GM18951 (cell line): ENCODE data around the gene IRGQ.

Source experiments
- POLR2A ChIP-seq: IDR thresholded peaks from 4 replicates; pipeline ENCODE4 v1.6.1; 2011; ENCODE audit warnings: mild to moderate bottlenecking; ENCODE audit not compliant: insufficient read length, insufficient read depth; ENCODE audit errors: extremely low read depth
- in situ Hi-C: fragments of 300-500 bp; cut with MboI; formaldehyde crosslinking; loops from one replicate; pipeline ENCODE4 v1.12.0; 2022; ENCODE audit warnings: low sequenced_read_pairs, mixed read lengths, inconsistent platforms; ENCODE audit not compliant: unreplicated experiment

IRGQ gene

DNA sequence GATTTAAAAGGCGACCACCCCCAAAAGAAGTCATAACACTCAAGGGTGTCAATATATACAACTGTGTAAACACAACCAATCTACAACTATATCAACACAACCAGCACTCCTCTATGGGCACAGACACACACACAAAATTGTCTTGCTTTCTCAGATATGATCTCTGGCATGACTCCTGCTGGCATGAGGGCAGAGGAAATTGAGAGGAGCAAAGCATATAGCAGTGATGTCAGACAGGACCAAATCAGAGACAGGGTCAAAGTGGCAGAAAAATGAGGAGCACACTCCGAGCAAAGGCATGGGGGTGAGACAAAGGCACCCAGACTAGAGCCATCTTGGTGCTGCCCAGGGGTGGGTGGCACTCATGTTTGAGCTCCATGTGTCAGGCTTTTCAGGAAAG lies 9.6 kb downstream of the IRGQ start:
- in situ Hi-C loops: no loop called here

DNA sequence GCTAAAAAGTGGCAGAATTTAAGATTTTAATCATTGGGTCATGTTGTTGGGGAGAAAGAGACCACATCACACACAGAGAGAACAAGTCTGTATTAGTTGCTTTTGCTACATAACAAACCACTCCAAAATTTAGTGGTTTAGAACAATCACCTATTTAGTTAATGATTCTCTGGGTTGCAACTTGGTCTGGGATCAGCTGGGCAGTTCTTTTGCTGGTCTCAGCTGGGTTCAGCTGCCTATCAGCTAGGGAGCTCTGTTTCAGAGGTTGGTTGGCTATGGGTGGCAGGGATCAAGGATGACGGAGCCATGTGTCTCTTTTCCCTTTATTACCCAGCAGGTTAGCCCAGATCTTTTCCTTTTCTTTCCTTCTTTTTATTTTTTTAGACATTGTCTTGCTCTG lies 11.4 kb downstream of the IRGQ start:
- in situ Hi-C loops: no loop called here
- no peak for TF ChIP-seq POLR2A

More for the DNA sequence above, 9.6 kb downstream of the IRGQ start:
- TF ChIP-seq POLR2A: no peak

DNA sequence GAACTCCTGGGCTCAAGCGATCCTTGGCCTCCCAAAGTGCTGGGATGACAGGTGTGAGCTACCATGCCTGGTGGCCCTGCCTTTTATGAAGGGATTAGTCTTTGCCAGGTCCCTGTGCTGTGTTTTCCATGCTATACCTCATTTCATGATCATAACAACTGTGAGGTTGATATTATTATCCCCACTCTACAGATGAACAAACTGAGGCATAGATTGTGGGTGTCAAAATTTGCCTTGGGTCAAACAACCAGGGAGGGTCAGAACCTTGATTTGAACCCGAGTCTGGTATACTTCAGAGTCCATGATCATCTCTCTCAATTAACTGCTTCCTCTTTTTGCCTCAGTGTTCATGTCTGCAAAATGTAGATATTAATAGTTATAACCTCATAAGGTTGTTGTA lies 13.4 kb downstream of the IRGQ start:
- no peak for TF ChIP-seq POLR2A
- in situ Hi-C loops: no loop called here

DNA sequence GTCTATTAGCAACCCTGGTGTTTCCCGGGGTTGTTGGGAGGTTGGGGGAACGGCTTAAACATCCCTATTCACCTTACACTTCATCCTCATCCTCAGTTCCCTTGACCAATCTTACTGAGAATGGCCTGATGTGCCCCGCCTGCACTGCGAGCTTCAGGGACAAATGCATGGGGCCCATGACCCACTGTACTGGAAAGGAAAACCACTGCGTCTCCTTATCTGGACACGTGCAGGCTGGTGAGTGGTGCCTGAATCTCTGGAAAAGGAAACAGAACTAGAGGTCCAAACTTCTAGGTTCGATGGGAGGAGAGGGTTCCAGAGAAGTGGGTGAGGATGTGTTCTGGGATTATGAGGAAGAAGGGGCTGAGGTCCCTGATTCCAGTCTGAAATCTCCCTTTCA lies 14.5 kb downstream of the IRGQ start:
- in situ Hi-C loops: no loop called here
- TF ChIP-seq POLR2A: no peak

DNA sequence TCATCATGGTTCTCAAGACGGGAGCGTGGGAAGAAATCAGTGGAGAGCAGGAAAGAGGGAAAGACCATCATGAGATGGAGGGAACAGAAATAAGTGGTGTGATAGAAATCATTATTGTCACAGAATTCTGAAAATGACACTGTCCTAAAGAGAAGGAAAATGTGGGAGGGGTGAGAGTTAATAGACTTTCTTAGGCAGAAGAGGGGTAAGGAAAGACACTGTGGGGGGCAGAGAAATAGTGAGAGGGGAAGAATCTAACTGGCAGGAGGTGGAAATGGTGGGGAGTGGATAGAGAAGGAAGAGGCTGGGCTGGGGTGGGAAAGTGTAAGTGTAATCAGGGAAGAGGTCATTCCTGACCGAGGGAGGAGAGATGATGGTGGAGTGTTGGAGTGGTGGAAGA lies 17.1 kb downstream of the IRGQ start:
- TF ChIP-seq POLR2A: no peak
- in situ Hi-C loops: no loop called here

DNA sequence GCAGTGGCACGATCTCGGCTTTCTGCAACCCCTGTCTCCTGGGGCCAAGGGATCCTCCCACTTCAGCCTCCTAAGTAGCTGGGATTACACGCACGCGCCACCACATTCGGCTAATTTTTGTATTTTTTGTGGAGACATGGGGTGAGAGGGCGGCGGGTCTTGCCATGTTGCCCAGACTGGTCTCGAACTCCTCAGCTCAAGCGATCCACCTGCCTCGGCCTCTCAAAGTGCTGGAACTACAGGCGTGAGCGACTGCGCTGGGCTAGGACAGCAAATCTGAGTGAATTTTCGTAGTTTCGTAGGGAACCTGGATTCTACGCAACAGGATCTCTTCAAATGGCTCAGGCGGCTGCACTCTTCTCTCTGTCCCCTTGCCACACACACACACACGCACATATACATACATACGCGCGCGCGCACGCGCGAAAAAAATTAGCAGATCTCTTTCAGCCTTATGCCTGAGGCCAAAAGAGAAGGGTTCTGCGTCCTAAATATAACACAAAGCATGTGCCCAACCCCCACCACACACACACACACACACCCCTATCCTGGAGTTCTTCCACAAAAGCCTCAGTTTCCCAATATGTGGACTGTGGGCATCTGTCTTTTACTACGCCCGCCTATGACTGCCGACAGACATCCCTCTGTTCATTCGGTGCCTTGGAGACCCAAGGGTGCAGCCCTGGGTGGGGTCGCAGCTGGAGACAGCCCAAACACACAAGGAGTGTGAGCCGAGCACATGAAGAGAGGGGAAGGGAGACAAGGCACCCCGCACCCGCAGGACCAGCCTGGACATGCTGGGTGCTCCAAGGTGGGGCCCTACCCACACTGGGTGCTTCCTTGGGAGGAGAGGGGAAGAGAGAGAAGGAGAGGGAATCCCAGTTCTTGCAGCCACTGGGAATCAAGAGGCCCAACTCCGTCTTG lies 19.7 kb downstream of the IRGQ start:
- in situ Hi-C loops: no loop called here
- no peak for TF ChIP-seq POLR2A

DNA sequence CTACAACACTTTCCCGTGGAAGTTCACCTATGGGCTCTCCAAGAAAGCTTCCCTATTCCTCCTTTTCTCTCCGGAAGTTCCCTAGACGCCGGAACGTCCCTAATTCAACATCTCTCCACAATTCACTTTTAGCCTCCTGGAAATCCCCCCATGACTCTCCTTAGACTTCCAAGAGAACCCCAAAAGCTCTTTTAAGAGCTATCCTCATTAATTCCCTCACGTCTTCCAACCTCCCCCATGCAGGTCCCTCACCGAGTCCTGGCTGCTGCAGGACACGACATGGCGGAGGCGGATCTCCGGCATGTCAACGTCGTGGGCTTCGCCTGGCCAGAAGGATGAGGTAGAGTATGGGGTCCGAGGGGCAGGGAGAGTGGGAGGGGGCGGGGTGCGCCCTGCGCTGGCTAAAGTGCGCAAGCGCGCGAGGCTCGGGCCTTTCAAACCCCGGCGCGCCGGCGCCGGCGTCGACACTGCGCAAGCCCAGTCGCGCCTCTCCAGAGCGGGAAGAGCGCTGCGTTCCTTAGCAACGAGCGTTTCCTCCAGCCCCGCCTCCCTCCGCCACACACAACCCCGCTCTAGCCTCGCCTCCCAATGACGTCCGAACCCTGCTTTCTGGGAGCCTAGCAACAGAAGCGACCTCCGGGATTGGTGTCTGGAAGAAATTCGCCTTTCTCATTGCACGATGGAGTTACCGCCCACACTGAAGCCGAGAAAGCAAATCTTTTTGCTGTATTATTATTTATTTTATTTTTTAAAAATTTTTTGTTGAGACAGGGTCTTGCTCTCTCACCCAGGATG lies 20.6 kb downstream of the IRGQ start, which contains the start of the genes PINLYP and XRCC1:
PINLYP (plus strand) TSS at position 646 of the 795 bp plus-strand sequence. CDS start 1,391 bp downstream, outside the sequence.
XRCC1 (minus strand) TSS at position 372 of the 795 bp plus-strand sequence; CDS start at position 303, 69 bp downstream.
- peak; percentile 68 for TF ChIP-seq POLR2A
- in situ Hi-C loops: no loop called here

DNA sequence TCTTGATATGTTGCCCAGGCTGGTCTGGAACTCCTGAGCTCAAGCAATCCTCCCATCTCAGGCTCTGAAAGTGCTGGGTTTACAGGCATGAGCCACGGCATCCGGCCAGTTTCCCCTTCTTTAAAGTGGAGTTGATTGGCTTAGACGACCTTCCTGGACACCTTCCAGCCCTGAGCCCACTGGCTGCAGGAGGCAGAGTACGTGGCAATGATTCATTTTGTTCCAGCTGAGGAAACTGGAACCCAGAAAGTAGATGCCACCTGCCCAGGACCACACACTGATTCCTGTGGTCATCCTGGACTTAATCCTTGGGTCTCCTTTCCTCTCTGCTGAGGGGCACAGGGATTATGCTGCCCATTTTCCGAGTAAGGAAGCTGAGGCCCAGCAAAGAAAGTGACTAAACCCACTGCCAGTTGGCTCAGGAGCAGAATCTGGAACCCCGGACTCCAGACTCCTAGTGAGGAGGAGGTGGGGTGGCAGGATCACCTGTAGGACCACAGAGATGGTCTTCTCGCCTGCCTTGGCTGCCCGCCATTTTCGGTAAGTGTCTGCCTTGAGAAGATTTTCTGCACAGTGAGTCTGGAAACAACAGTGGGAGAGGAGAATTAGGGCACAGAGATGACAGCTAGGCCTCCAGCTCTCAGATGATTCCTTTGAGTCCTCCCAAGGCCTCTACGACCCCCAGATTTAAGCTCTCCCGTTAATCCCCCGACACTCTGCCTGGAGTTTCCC lies 21.3 kb downstream of the IRGQ start:
- in situ Hi-C loops: no loop called here

DNA sequence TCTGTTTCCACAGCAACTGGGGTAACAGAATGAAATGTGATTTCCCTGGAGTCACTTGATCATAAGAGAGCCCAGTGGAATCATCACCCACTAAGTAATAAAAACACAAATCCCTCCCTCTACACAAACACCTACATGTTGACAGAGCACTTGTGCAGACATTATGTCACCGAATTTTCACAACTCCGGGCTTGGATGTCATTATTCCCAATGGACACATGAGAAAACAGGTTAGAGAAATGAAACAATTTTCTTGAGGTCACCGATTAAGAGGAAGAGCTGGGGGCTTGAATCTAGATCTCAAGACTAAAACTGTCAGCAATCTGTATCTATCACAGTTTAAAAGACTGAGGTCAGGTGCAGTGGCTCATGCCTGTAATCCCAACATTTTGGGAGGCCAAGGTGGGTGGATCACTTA lies 23.8 kb downstream of the IRGQ start:
- no peak for TF ChIP-seq POLR2A
- in situ Hi-C loops: no loop called here

More for the DNA sequence above, 21.3 kb downstream of the IRGQ start:
- TF ChIP-seq POLR2A: no peak

DNA sequence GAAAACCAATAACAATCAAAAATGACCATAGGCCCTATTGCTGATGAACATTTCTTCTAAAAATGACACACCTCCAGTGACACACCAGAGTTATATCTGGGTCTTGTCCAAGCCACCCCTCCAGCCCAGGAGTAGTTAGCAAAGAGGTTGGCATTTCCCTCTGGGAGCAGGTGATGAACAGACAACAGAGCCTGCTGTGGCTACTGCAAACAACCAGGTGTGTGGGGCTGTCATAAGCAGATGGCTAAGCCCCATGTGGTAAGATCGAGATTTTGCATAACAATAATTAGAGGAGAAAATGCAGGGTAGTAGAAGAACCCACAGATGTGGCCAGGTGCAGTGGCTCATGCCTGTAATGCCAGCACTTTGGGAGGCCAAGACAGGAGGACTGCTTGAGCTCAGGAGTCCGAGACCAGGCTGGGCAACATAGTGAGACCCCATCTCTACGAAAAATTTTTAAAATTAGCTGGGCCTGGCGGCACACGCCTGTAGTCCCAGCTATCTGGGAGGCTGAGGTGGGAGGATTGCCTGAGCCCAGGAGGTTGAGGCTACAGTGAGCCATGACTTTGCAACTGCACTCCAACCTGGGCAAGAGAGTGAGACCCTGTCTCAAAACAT lies 25.7 kb downstream of the IRGQ start:
- in situ Hi-C loops: no loop called here
- no peak for TF ChIP-seq POLR2A

DNA sequence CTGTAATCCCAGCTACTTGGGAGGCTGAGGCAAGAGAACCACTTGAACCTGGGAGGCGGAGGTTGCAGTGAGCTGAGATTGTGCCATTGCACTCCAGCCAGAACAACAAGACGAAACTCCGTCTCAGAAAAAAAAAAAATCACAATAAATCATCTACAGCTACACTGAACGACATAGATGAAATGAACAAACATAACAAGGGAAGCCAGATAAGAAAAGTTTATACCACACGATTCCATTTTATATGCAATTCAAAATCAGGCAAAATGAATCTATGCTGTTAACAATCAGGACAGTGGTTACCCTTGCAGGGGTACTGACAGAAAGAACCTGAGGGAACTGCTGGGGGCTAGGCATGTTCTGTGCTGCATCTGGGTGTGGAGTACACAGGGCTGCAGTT lies 26.3 kb downstream of the IRGQ start:
- no peak for TF ChIP-seq POLR2A
- in situ Hi-C loops: no loop called here

DNA sequence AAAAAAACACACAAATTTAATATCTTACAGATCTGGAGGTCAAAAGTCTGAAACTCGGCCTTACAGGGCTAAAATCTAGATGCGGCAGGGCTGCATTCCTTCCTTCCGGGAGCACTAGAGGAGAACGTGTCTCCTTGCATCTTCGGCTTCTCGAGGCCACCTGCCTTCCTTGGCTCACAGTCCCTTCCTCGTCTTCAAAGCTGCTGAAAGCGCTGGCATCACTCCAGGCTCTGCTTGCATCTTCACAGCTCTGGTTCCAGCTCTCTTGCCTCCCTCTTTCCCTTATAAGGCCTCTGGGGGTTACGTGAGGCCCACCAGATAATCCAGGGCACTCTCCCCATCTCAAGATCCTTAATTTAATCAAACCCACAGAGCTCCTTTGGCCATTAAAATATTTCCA lies 31.1 kb downstream of the IRGQ start:
- in situ Hi-C loops: no loop called here
- no peak for TF ChIP-seq POLR2A
